Measurements from ENCODE around the gene OCEL1. TPM values are rescaled to one million over a fixed set of nuclear protein-coding genes. Genes with fewer than 3 reads are reported as not detected.
"Not testable (repeated sequence)": the region's sequence is repeated elsewhere in the genome, so short reads cannot be mapped to it uniquely, and the experiment has no call there.

Gene OCEL1
- polyA plus RNA-seq, 3 donors = 20.4 to 22.9 (median 21.2) TPM

DNA sequence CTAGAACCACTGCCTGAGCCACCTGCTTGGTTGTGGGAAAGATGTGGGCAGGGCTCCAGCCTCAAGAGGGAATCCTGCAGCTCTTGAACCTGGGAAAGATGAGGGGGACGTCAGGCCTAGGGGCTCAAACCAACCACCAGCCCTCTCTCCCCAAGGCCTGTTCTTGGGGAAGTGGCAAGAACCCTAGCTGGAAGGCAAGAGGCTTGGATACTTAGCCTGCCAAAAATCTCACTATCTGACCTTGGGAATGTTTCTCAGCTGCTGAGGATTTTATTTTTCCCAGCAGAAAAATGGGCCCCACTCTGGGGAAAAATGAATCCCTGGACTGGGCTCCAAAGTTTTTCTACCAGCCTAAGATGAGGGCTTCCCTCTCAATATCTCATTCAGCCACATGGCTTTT lies 33.9 kb downstream of the OCEL1 start:
- no peak for DNase-seq

DNA sequence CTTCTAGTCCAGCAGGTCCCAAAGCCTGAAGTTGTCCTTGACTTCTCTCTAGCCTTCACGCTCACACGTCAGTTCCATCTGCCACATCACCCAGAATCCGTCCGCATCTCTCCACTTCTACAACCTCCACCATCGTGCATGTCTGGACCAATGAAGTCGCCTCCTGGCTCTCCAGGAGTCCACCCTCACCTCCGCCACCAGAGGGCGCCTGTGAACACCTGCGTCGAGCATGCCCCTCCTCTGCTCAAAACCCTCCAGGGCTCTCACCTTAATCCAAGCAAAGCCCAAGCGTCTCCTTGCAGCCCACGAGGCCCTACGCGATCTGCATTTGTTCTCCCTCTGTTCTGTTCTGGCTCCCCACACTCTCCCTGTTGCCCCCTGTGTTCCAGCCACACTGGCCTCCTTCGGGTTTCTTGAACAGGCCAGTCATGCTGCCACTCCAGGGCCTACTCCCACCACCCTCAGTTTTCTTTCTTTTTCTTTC lies 34.9 kb downstream of the OCEL1 start:
- DNase-seq = no peak

- DNase-seq = no peak
Observed at GRCh38 chr19:17262557-17262956, 36.5 kb downstream of the OCEL1 start.

- no peak for DNase-seq
Observed at GRCh38 chr19:17263712-17264640, 38.0 kb downstream of the OCEL1 start.

GRCh38 chr19:17264641-17264979 lies 38.6 kb downstream of the OCEL1 start, which contains the start of gene USHBP1:
TSS of gene USHBP1 (minus strand) at chr19:17264745. CDS start at chr19:17264299, 446 bp downstream.
- DNase-seq = no peak

GRCh38 chr19:17266026-17266425 lies 40.0 kb downstream of the OCEL1 start:
- no peak for DNase-seq

DNA sequence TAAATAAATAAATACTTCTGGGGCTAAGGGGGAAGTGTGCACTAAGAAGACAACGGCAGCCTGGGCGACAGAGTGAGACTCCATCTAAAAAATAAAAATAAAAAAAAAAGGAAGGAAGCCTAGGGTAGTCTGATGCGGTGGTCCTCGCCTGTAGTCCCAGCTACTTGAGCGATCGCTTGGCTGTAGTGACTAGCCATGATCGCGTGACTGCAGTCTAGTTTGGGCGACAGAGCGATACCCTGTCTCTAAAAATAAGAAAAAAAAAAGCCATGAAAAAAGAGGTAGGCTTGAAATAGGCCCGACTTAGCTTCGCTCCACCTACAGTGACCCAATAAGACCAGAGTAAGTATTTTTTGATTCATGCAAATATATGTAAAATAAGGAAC lies 40.6 kb downstream of the OCEL1 start:
- DNase-seq = no peak

DNA sequence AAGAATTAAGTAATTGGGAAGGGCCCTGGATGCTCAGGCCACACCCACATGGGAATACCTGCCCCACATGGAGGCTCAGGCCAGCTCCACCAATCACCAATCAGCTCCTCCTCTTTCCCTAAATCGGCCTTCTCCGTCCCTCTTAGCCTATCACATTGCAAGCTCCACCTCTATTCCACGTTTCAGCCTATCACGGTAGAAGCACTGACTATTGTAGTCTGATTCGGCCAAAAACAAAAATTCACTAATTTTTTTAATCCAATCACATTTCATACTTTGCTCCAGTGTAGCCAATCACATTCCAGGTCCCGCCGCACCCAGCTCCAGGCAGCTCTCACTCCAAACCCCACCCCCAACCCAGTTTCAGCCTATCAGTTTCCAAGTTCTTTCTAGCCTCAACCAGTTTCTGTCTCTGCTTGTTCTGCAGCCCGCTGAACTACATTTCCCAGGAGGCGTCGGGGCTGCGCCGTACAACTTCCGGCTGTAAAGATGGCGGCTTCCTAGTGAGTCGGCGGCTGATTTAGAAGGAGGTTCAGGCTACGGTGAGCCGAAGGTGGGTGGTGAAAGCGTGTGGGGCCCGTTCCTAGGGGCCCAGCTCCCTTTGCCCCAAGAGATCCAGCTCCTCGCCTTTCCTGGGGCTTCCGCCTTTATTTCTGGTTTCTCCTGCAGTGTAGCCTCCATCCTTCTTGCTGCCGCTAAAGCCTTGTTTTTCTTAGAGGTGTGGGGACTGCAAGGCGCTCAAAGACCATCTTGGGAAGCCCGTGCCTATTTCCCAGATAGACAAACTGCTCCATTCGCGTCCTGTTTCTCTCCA lies 41.2 kb downstream of the OCEL1 start, which contains the start of gene BABAM1:
Gene BABAM1, plus strand, starts transcription at position 469 of the 814 bp plus-strand sequence. CDS start 1,364 bp downstream, outside the sequence.
- DNase-seq = peak; percentile 99

- no peak for DNase-seq
Observed at GRCh38 chr19:17268754-17269153, 42.7 kb downstream of the OCEL1 start.

DNA sequence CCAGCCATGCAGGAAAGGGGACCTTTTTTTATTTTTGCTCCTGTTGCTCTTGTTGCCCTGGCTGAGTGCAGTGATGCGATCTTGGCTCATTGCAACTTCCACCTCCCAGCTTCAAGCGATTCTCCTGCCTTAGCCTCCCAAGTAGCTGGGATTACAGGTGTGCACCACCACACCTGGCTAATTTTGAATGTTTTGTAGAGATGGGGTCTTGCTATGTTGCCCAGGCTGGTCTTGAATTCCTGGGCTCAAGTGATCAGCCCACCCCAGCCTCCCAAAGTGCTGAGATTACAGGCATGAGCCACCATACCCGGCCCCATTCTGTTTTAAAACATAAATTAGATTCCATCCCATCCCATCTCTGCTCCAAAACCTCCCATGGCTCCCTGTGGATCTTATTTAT lies 48.9 kb downstream of the OCEL1 start:
- DNase-seq = not testable (repeated sequence)

GRCh38 chr19:17275441-17276175 lies 49.6 kb downstream of the OCEL1 start:
- no peak for DNase-seq

Other genes with a start within 250 kb of the OCEL1 start
- 10 to 100 TPM; 43.6 to 53.0 (median 44.0) TPM for gene CPAMD8, start 199.4 kb upstream of the OCEL1 start, polyA plus RNA-seq (ENCODE audit: insufficient read length in 3 of 3)
- 10 to 100 TPM; 12.5 to 17.0 (median 14.8) TPM for gene HAUS8, start 150.8 kb upstream of the OCEL1 start, polyA plus RNA-seq (ENCODE audit: insufficient read length in 3 of 3)
- 10 to 100 TPM; 54.4 to 64.1 (median 56.9) TPM for gene MYO9B, start 150.4 kb upstream of the OCEL1 start, polyA plus RNA-seq (ENCODE audit: insufficient read length in 3 of 3)
- 10 to 100 TPM; 27.1 to 35.5 (median 29.1) TPM for gene USE1, start 10.9 kb upstream of the OCEL1 start, polyA plus RNA-seq (ENCODE audit: insufficient read length in 3 of 3)
- 10 to 100 TPM; 45.9 to 70.9 (median 56.8) TPM for gene NR2F6, start 19.7 kb downstream of the OCEL1 start, polyA plus RNA-seq (ENCODE audit: insufficient read length in 3 of 3)
- gene USHBP1, start 38.5 kb downstream of the OCEL1 start, polyA plus RNA-seq (ENCODE audit: insufficient read length in 3 of 3) = 1 to 10 TPM; 5.9 to 7.8 (median 6.0) TPM
- 100 to 1,000 TPM in 2 of 3 donors, 10 to 100 TPM in 1; 96.7 to 113 (median 107) TPM for gene BABAM1, start 41.2 kb downstream of the OCEL1 start, polyA plus RNA-seq (ENCODE audit: insufficient read length in 3 of 3)
- 1 to 10 TPM in 2 of 3 donors, under 1 TPM in 1; 0.91 to 2.3 (median 1.9) TPM for gene ANKLE1, start 55.7 kb downstream of the OCEL1 start, polyA plus RNA-seq (ENCODE audit: insufficient read length in 3 of 3)
- gene ABHD8, start 77.2 kb downstream of the OCEL1 start, polyA plus RNA-seq (ENCODE audit: insufficient read length in 3 of 3) = 10 to 100 TPM in 2 of 3 donors, 1 to 10 TPM in 1; 9.7 to 13.5 (median 12.3) TPM
- gene MRPL34, start 79.6 kb downstream of the OCEL1 start, polyA plus RNA-seq (ENCODE audit: insufficient read length in 3 of 3) = 10 to 100 TPM; 59.2 to 71.3 (median 63.5) TPM
- 10 to 100 TPM; 34.6 to 42.5 (median 40.7) TPM for gene DDA1, start 83.3 kb downstream of the OCEL1 start, polyA plus RNA-seq (ENCODE audit: insufficient read length in 3 of 3)
- 10 to 100 TPM; 11.2 to 17.0 (median 16.4) TPM for gene ANO8, start 108.6 kb downstream of the OCEL1 start, polyA plus RNA-seq (ENCODE audit: insufficient read length in 3 of 3)
- 10 to 100 TPM; 17.4 to 39.2 (median 34.1) TPM for gene GTPBP3, start 111.3 kb downstream of the OCEL1 start, polyA plus RNA-seq (ENCODE audit: insufficient read length in 3 of 3)
- 100 to 1,000 TPM; 167 to 245 (median 205) TPM for gene PLVAP, start 151.1 kb downstream of the OCEL1 start, polyA plus RNA-seq (ENCODE audit: insufficient read length in 3 of 3)
- 1 to 10 TPM; 1.8 to 7.3 (median 6.7) TPM for gene CCDC194, start 168.0 kb downstream of the OCEL1 start, polyA plus RNA-seq (ENCODE audit: insufficient read length in 3 of 3)
- gene BST2, start 179.4 kb downstream of the OCEL1 start, polyA plus RNA-seq (ENCODE audit: insufficient read length in 3 of 3) = 100 to 1,000 TPM; 130 to 149 (median 140) TPM
- gene MVB12A, start 193.8 kb downstream of the OCEL1 start, polyA plus RNA-seq (ENCODE audit: insufficient read length in 3 of 3) = 10 to 100 TPM; 68.3 to 87.5 (median 73.0) TPM
- gene TMEM221, start 222.4 kb downstream of the OCEL1 start, polyA plus RNA-seq (ENCODE audit: insufficient read length in 3 of 3) = 1 to 10 TPM; 2.5 to 3.2 (median 3.1) TPM
- under 1 TPM in 1 of 3 donors, not detected in 2; 0.25 TPM for gene NXNL1, start 234.7 kb downstream of the OCEL1 start, polyA plus RNA-seq (ENCODE audit: insufficient read length in 3 of 3)
- gene SLC27A1, start 244.3 kb downstream of the OCEL1 start, polyA plus RNA-seq (ENCODE audit: insufficient read length in 3 of 3) = 10 to 100 TPM; 14.0 to 22.6 (median 19.6) TPM